GM10266 (cell line): ENCODE results near the gene KCTD18.

Experiments used
- DNase-seq: peaks from one replicate; pipeline ENCODE4 v3.0.0; 2012; ENCODE audit errors: extremely low spot score
- TF ChIP-seq, protein P1 (sequence below): IDR thresholded peaks from 2 replicates; pipeline ENCODE4 v1.5.1; 2012; ENCODE audit warnings: mild to moderate bottlenecking, low read depth; ENCODE audit not compliant: control insufficient read depth, insufficient read depth; ENCODE audit errors: missing control alignments

The KCTD18 gene

DNA sequence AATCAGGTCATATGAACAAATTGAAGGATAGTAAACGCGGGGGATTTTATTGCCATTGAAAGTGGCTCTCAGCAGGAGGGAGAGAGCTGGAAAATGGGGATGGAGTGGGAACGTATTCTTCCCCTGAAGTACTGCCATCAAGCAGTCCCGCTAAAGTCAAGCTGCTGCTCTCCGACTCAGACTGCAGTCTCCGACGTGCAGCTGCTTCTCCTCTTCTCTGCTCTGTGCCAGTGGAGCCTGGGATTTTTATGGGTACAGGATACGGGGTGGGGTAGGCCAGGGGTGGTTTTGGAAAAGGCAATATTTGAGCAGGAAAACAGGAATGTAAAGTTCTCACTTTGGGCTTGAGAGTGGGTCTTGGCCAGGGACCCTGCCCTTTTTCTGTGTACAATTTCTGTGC lies 33.0 kb downstream of the KCTD18 start:
- TF ChIP-seq, protein P1, sequence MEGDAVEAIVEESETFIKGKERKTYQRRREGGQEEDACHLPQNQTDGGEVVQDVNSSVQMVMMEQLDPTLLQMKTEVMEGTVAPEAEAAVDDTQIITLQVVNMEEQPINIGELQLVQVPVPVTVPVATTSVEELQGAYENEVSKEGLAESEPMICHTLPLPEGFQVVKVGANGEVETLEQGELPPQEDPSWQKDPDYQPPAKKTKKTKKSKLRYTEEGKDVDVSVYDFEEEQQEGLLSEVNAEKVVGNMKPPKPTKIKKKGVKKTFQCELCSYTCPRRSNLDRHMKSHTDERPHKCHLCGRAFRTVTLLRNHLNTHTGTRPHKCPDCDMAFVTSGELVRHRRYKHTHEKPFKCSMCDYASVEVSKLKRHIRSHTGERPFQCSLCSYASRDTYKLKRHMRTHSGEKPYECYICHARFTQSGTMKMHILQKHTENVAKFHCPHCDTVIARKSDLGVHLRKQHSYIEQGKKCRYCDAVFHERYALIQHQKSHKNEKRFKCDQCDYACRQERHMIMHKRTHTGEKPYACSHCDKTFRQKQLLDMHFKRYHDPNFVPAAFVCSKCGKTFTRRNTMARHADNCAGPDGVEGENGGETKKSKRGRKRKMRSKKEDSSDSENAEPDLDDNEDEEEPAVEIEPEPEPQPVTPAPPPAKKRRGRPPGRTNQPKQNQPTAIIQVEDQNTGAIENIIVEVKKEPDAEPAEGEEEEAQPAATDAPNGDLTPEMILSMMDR, result no peak
- no peak for DNase-seq

DNA sequence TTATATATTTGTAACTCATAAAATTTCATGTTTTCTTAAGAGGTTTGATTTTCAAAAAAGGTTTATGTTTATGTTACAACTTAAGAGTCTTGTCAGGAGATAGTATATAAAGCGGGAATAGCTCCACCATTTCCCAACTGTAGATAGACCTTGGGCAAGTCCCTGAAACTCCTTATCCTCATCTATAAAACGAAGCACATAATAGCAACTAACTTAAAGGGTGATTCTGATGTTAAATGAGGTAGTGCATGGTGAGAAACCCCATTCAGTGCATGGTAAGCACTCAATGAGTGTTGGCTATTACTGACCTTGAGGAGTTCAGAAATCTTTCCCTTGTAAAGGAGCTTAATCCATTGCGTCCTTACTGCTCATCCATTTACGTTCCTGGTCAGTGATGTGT lies 34.1 kb downstream of the KCTD18 start:
- TF ChIP-seq, protein P1, result no peak
- DNase-seq, result no peak

DNA sequence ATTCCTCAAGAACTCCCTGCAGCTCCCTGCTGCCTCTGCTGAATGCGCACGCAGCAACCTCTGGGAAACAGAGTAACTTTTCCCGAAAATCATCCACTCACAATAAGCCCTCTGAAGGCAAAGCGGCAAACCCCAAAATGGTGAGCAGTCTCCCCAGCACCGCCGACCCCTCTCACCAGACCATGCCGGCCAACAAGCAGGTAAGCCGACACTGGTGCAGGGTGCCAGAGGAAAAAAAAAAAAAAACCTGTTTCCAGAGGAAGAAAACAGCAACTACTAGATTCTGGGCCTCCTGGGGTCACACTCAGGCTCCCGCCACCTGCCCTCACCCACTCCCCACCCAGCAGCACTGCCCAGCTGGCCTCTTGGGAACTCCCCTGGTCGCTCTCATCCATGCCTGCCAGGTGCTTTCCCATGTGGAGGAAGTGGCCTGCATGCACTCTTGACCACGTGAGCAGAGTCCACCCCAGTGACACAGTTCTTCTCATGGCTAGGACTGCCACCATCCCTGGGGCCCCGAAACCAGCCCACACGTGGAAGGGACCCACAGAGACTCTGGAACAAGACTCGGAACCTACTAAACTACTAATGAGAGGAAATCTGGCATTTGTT lies 36.9 kb downstream of the KCTD18 start:
- TF ChIP-seq, protein P1, result no peak
- DNase-seq, result no peak

DNA sequence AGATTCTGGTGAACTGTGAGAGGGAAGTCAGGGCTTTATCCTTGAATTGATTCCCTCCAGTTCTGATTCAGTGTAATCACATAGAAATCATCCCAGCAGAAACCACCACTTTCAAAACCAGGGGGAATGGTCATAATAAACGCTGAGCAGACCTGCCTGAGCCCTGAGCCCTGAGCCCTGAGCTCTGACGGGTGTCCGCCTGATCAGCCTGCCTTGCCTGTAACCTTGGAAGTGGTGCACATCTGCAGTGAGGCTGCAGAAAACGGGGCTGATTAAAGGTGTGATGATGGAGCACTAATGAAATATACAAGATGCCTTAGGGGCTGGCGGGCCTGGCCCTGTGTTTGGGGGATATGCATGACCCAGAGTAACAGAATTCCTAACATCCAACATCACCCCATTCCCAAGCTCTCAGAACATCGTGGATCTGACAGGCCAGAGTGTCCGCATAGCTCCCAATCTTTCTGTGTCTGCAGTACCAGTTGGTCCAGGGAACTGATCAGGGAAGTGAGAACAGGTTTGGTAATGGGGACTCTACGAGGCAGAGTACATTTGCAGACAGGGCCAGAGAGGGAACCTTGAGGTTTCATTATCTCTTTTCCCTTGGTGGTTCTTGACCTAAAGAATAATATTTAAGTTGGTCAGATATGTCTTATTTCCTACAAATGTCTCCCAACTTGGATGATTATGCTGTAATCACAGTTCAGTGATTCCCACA lies 37.8 kb downstream of the KCTD18 start:
- TF ChIP-seq, protein P1, result no peak
- peak; percentile 32 for DNase-seq

DNA sequence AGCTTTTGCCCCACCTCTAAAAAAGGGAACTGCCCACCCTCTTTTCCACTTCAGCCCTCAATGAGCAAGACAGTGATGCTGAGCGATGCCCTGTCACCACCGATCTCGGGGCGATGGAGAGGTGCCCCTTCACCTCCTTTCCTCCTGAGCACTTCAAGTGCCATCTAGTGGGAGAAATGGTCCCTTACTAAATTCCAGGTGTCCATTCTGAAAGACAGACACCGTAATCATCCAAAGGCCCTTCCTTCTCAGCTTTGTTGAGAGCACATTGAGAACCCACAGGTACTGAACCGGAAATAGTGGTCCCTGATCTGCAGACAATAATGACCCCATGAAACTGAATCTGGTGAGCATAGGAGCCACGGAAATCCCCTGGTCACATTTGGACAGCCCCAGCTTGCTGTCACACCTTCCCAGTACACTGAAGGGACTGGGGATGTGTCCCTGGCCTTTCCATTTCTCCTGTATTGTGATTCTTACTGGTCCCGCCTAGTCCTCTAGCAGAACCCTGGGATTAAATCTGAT lies 38.5 kb downstream of the KCTD18 start:
- DNase-seq, result peak; percentile 69
- TF ChIP-seq, protein P1, result peak; percentile 67

DNA sequence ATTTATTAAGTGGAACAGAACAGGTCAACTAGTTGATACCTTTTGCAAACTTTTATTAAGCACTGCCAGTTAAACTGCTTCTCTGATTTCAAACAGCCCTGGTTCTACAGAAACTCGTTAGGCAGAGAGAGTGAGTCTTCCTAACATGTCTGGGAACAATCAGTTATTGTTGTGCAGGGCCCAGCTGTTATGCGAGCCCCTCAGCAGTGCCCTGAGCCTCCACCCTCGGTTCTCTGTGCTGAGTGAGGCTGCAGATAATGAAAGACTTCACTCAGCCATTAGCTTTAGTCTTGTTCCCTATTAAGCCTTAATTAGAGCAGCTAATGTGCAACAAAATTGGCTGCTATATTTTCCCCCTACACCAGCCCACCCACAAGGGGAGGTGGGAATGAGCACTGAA lies 39.6 kb downstream of the KCTD18 start:
- no peak for DNase-seq
- TF ChIP-seq, protein P1, result no peak

DNA sequence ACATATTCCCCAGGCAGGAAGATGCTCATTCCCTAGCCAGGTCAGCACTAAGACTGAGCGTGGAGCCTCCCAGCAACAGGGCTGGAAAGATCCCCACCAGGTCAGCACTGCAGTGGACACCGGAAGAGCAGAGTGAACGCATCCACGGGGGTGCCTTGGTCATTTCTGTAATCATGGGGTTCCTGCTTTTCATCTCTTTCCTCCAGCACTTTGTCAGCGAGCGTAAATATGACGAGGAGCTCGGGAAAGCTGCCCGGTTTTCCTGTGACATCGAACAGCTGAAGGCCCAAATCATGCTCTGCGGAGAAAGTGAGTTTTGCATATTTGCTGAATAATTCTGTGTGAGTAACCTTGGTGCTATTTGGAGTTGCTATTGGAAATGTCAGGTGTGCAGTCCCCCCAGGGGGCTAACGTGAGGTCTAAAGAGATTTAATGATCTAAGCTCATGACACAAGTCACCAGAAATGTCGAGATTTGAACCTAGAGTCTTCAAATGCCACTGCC lies 40.1 kb downstream of the KCTD18 start:
- no peak for DNase-seq
- TF ChIP-seq, protein P1, result no peak
